ENCODE measurements around the gene ZNF143.

Gene ZNF143

GRCh38 chr11:9575260-9576240 is 114.7 kb downstream of the ZNF143 start:
- DNase-seq: peak; percentile 90

GRCh38 chr11:9576701-9577381 is 116.0 kb downstream of the ZNF143 start:
- DNase-seq: peak; percentile 64

- DNase-seq: peak; percentile 44
Measured at GRCh38 chr11:9577556-9577955, 116.7 kb downstream of the ZNF143 start.

Measured in HCEC 1CT (cell line).